HG02678 (cell line): Measurements from ENCODE around the gene IPO4.

Source experiments
- ATAC-seq: cut with Tn5 transposase; IDR thresholded peaks from one replicate; pipeline ENCODE4 v1.9.1; 2021; ENCODE audit warnings: mild to moderate bottlenecking, moderate library complexity; ENCODE audit not compliant: unreplicated experiment

Gene IPO4

GRCh38 chr14:24194186-24194872 is 5.7 kb upstream of the IPO4 start:
- ATAC-seq, result no peak

- no peak for ATAC-seq
These were observed 4.3 kb upstream of the IPO4 start for GRCh38 chr14:24192933-24193332.

GRCh38 chr14:24190416-24190815 is 1.8 kb upstream of the IPO4 start:
- ATAC-seq, result no peak

GRCh38 chr14:24189460-24189859 is 844 bp upstream of the IPO4 start:
- no peak for ATAC-seq

- ATAC-seq, result no peak
These were observed 401 bp upstream of the IPO4 start for GRCh38 chr14:24189059-24189375.

GRCh38 chr14:24187539-24187915 is 1.1 kb downstream of the IPO4 start:
- ATAC-seq, result no peak

- no peak for ATAC-seq
These were observed 1.6 kb downstream of the IPO4 start for GRCh38 chr14:24186831-24187538.

- no peak for ATAC-seq
These were observed 2.9 kb downstream of the IPO4 start for GRCh38 chr14:24185741-24186140.

- ATAC-seq, result no peak
These were observed 3.6 kb downstream of the IPO4 start for GRCh38 chr14:24185026-24185425.

GRCh38 chr14:24184104-24184970 is 4.3 kb downstream of the IPO4 start:
- ATAC-seq, result no peak

GRCh38 chr14:24183014-24183481 is 5.6 kb downstream of the IPO4 start:
- no peak for ATAC-seq

- ATAC-seq, result no peak
These were observed 6.3 kb downstream of the IPO4 start for GRCh38 chr14:24182110-24182882.

- ATAC-seq, result no peak
These were observed 7.1 kb downstream of the IPO4 start for GRCh38 chr14:24181371-24182077.

GRCh38 chr14:24179961-24180796 is 8.4 kb downstream of the IPO4 start:
- no peak for ATAC-seq

GRCh38 chr14:24179294-24179960 is 9.2 kb downstream of the IPO4 start:
- no peak for ATAC-seq

- ATAC-seq, result no peak
These were observed 10.0 kb downstream of the IPO4 start for GRCh38 chr14:24178399-24179178.

GRCh38 chr14:24177891-24178290 is 10.7 kb downstream of the IPO4 start:
- ATAC-seq, result no peak
